T-helper 2 cell treated with Interferon-gamma antibody and Interleukin-4, amounts not matched to agents 5 μg/mL and 100 μg/mL, for 36 hours (primary cell): ENCODE data around the gene CDH23.

Experiments
- DNase-seq: peaks from one replicate; pipeline ENCODE4 v3.0.0; 2021; ENCODE audit warnings: low spot score
- H3K27ac Mint-ChIP-seq: one replicate; pipeline ENCODE4 v1.8.0; 2021; ENCODE audit warnings: mild to moderate bottlenecking, mixed read lengths
- H3K27me3 Mint-ChIP-seq: one replicate; pipeline ENCODE4 v1.8.0; 2021; ENCODE audit warnings: low read depth, mixed read lengths
- H3K36me3 Mint-ChIP-seq: one replicate; pipeline ENCODE4 v1.8.0; 2021; ENCODE audit warnings: low read depth, mixed read lengths
- H3K4me1 Mint-ChIP-seq: one replicate; pipeline ENCODE4 v1.8.0; 2021; ENCODE audit warnings: low read depth, mixed read lengths
- H3K4me3 Mint-ChIP-seq: one replicate; pipeline ENCODE4 v1.8.0; 2022; ENCODE audit warnings: mild to moderate bottlenecking, moderate library complexity, mixed read lengths
- H3K9me3 Mint-ChIP-seq: one replicate; pipeline ENCODE4 v1.8.0; 2021; ENCODE audit warnings: mixed read lengths

The CDH23 gene

GRCh38 chr10:71761541-71762113 is 364.9 kb downstream of the CDH23 start:
- Mint-ChIP-seq H3K36me3 (peaks cover 43% of the 10 kb centered on the region), H3K27ac (peak overlapping the region; percentile 59), H3K4me1 (peaks cover 49% of the 10 kb centered on the region), H3K27me3 (no peaks in the 10 kb centered on the region), H3K4me3 (no peak overlapping the region), H3K9me3 (no peaks in the 10 kb centered on the region)
- no peak for DNase-seq

GRCh38 chr10:71762324-71762723 is 365.6 kb downstream of the CDH23 start:
- Mint-ChIP-seq H3K27ac (no peak overlapping the region), H3K4me1 (peaks cover 49% of the 10 kb centered on the region), H3K4me3 (no peak overlapping the region), H3K36me3 (peaks cover 48% of the 10 kb centered on the region), H3K9me3 (no peaks in the 10 kb centered on the region), H3K27me3 (no peaks in the 10 kb centered on the region)
- no peak for DNase-seq

- Mint-ChIP-seq H3K36me3 (peaks cover 45% of the 10 kb centered on the region), H3K27me3 (no peaks in the 10 kb centered on the region), H3K4me3 (no peak overlapping the region), H3K4me1 (peaks cover 43% of the 10 kb centered on the region), H3K9me3 (no peaks in the 10 kb centered on the region), H3K27ac (peak overlapping the region; percentile 9)
- no peak for DNase-seq
Measured at GRCh38 chr10:71763352-71764127, 366.8 kb downstream of the CDH23 start.

- Mint-ChIP-seq H3K27me3 (no peaks in the 10 kb centered on the region), H3K4me1 (peaks cover 54% of the 10 kb centered on the region), H3K9me3 (no peaks in the 10 kb centered on the region), H3K27ac (peak overlapping the region; percentile 68), H3K4me3 (no peak overlapping the region), H3K36me3 (peaks cover 51% of the 10 kb centered on the region)
- DNase-seq: no peak
Measured at GRCh38 chr10:71765176-71765904, 368.6 kb downstream of the CDH23 start.

GRCh38 chr10:71765906-71766716 is 369.4 kb downstream of the CDH23 start:
- Mint-ChIP-seq H3K9me3 (no peaks in the 10 kb centered on the region), H3K27me3 (no peaks in the 10 kb centered on the region), H3K36me3 (peaks cover 48% of the 10 kb centered on the region), H3K4me1 (peaks cover 53% of the 10 kb centered on the region), H3K27ac (peak overlapping the region; percentile 86), H3K4me3 (peak overlapping the region; percentile 64)
- no peak for DNase-seq

GRCh38 chr10:71766717-71767419 is 370.1 kb downstream of the CDH23 start:
- no peak for DNase-seq

GRCh38 chr10:71767420-71768035 is 370.8 kb downstream of the CDH23 start:
- Mint-ChIP-seq H3K27me3 (no peaks in the 10 kb centered on the region), H3K27ac (peak overlapping the region; percentile 90), H3K9me3 (no peaks in the 10 kb centered on the region), H3K36me3 (peaks cover 54% of the 10 kb centered on the region), H3K4me1 (peaks cover 61% of the 10 kb centered on the region), H3K4me3 (peak overlapping the region; percentile 64)
- DNase-seq: no peak

More at GRCh38 chr10:71766717-71767419, 370.1 kb downstream of the CDH23 start:
- no peaks in the 10 kb centered on the region for H3K27me3 Mint-ChIP-seq
- H3K9me3 Mint-ChIP-seq: no peaks in the 10 kb centered on the region
- peaks cover 48% of the 10 kb centered on the region for H3K36me3 Mint-ChIP-seq
- H3K4me3 Mint-ChIP-seq: peak overlapping the region; percentile 64
- peak overlapping the region; percentile 86 for H3K27ac Mint-ChIP-seq
- H3K4me1 Mint-ChIP-seq: peaks cover 56% of the 10 kb centered on the region

- Mint-ChIP-seq H3K9me3 (no peaks in the 10 kb centered on the region), H3K27ac (peak overlapping the region; percentile 93), H3K4me3 (peak overlapping the region; percentile 94), H3K4me1 (peaks cover 66% of the 10 kb centered on the region), H3K27me3 (no peaks in the 10 kb centered on the region), H3K36me3 (peaks cover 49% of the 10 kb centered on the region)
- DNase-seq: no peak
Measured at GRCh38 chr10:71769279-71769823, 372.6 kb downstream of the CDH23 start.

- Mint-ChIP-seq H3K4me3 (peak overlapping the region; percentile 94), H3K4me1 (peaks cover 64% of the 10 kb centered on the region), H3K27ac (peak overlapping the region; percentile 93), H3K36me3 (peaks cover 50% of the 10 kb centered on the region), H3K9me3 (no peaks in the 10 kb centered on the region), H3K27me3 (no peaks in the 10 kb centered on the region)
- DNase-seq: no peak
Measured at GRCh38 chr10:71770255-71770654, 373.5 kb downstream of the CDH23 start.

- H3K27me3 Mint-ChIP-seq: no peaks in the 10 kb centered on the region
- DNase-seq: no peak
- peak overlapping the region; percentile 91 for H3K27ac Mint-ChIP-seq
- peaks cover 47% of the 10 kb centered on the region for H3K36me3 Mint-ChIP-seq
- peak overlapping the region; percentile 94 for H3K4me3 Mint-ChIP-seq
- H3K9me3 Mint-ChIP-seq: no peaks in the 10 kb centered on the region
- H3K4me1 Mint-ChIP-seq: peaks cover 67% of the 10 kb centered on the region
Measured at GRCh38 chr10:71770789-71771188, 374.1 kb downstream of the CDH23 start.

GRCh38 chr10:71771204-71771603 is 374.5 kb downstream of the CDH23 start:
- DNase-seq: no peak
- H3K27ac Mint-ChIP-seq: peak overlapping the region; percentile 91
- no peaks in the 10 kb centered on the region for H3K27me3 Mint-ChIP-seq
- H3K36me3 Mint-ChIP-seq: peaks cover 47% of the 10 kb centered on the region
- H3K9me3 Mint-ChIP-seq: no peaks in the 10 kb centered on the region
- peak overlapping the region; percentile 94 for H3K4me3 Mint-ChIP-seq
- peaks cover 68% of the 10 kb centered on the region for H3K4me1 Mint-ChIP-seq

- Mint-ChIP-seq H3K4me3 (peak overlapping the region; percentile 94), H3K27me3 (no peaks in the 10 kb centered on the region), H3K9me3 (no peaks in the 10 kb centered on the region), H3K27ac (peak overlapping the region; percentile 91), H3K4me1 (peaks cover 66% of the 10 kb centered on the region), H3K36me3 (peaks cover 40% of the 10 kb centered on the region)
- peak; percentile 42 for DNase-seq
Measured at GRCh38 chr10:71771821-71772617, 375.3 kb downstream of the CDH23 start.
